IMR-90 (cell line): ENCODE measurements around the gene MLEC. TPM values are rescaled to one million over a fixed set of nuclear protein-coding genes. Genes with fewer than 3 reads are reported as not detected.

Source experiments
- ATAC-seq: fragments of 200-7000 bp; cut with Tn5 transposase; 2 replicates; pipeline ENCODE4 v1.9.1; 2020; ENCODE audit warnings: low read depth, mild to moderate bottlenecking, moderate library complexity
- BruUV-seq: library from RNA; stranded (reverse); fragments of 400-500 nt; replicated peaks from 2 replicates; lab custom pipeline; 2021; lab: Mats Ljungman, UMichigan
- CTCF ChIA-PET: fragments of 300-600 bp; formaldehyde crosslinking; extraction: SDS; loops from one replicate; lab custom pipeline; 2021; ENCODE audit warnings: antibody characterized with exemption; lab: Yijun Ruan, JAX
- POLR2A ChIA-PET: fragments of 300-600 bp; sonication (Branson Sonifier 250); formaldehyde crosslinking; loops from one replicate; lab custom pipeline; 2022; ENCODE audit warnings: antibody characterized with exemption; ENCODE audit not compliant: unreplicated experiment; lab: Charles Lee
- DNase-seq: peaks from one replicate; pipeline ENCODE4 v3.0.0; 2013
- H2AFZ ChIP-seq: replicated peaks from 2 replicates; pipeline ENCODE3; 2013; ENCODE audit warnings: low read length, mild to moderate bottlenecking; ENCODE audit not compliant: poor library complexity
- H2AK5ac ChIP-seq: 2 replicates; pipeline ENCODE4 v1.6.1; 2013; ENCODE audit warnings: low read depth, low read length, inconsistent platforms
- H2AK9ac ChIP-seq: replicated peaks from 2 replicates; pipeline ENCODE3; 2013; ENCODE audit warnings: mild to moderate bottlenecking, low read depth, low read length, moderate library complexity; ENCODE audit not compliant: poor library complexity
- H2BK120ac ChIP-seq: 2 replicates; pipeline ENCODE4 v1.6.1; 2013; ENCODE audit warnings: low read depth, low read length, inconsistent platforms
- H2BK15ac ChIP-seq: 3 replicates; pipeline ENCODE4 v1.6.1; 2013; ENCODE audit warnings: low read depth, low read length, inconsistent platforms
- H2BK20ac ChIP-seq: 2 replicates; pipeline ENCODE4 v1.6.1; 2013; ENCODE audit warnings: low read depth, mild to moderate bottlenecking, inconsistent platforms, low read length, moderate library complexity
- H2BK5ac ChIP-seq: 2 replicates; pipeline ENCODE4 v1.6.1; 2013; ENCODE audit warnings: mild to moderate bottlenecking, low read depth, low read length, inconsistent platforms; ENCODE audit not compliant: poor library complexity, severe bottlenecking
- H3K14ac ChIP-seq: replicated peaks from 2 replicates; pipeline ENCODE4 v1.6.1; 2013; ENCODE audit warnings: low read depth, low read length, inconsistent platforms
- H3K18ac ChIP-seq: 2 replicates; pipeline ENCODE4 v1.6.1; 2013; ENCODE audit warnings: low read depth, low read length, control low read depth
- H3K23ac ChIP-seq: 2 replicates; pipeline ENCODE4 v1.6.1; 2013; ENCODE audit warnings: low read depth, low read length, inconsistent platforms
- H3K27ac ChIP-seq: 2 replicates; pipeline ENCODE4 v1.5.1; 2013; ENCODE audit warnings: mild to moderate bottlenecking, control low read depth, low read length; ENCODE audit not compliant: insufficient read depth
- H3K27me3 ChIP-seq: 2 replicates; pipeline ENCODE4 v1.6.1; 2013; ENCODE audit warnings: low read length; ENCODE audit not compliant: control insufficient read depth, insufficient read depth
- H3K36me3 ChIP-seq: 2 replicates; pipeline ENCODE4 v1.6.1; 2013; ENCODE audit warnings: low read length, mixed read lengths; ENCODE audit not compliant: control insufficient read depth, insufficient read depth
- H3K4ac ChIP-seq: 2 replicates; pipeline ENCODE4 v1.6.1; 2013; ENCODE audit warnings: low read depth, low read length, inconsistent platforms
- H3K4me1 ChIP-seq: 2 replicates; pipeline ENCODE4 v1.6.1; 2013; ENCODE audit warnings: low read length, mixed read lengths; ENCODE audit not compliant: control insufficient read depth, insufficient read depth
- H3K4me2 ChIP-seq: 2 replicates; pipeline ENCODE4 v1.6.1; 2013; ENCODE audit warnings: low read depth, mild to moderate bottlenecking, control low read depth, low read length, moderate library complexity
- H3K4me3 ChIP-seq: 2 replicates; pipeline ENCODE4 v1.5.1; 2013; ENCODE audit warnings: low read depth, mild to moderate bottlenecking, control low read depth, low read length, moderate library complexity; ENCODE audit not compliant: insufficient read depth
- H3K56ac ChIP-seq: 2 replicates; pipeline ENCODE4 v1.6.1; 2013; ENCODE audit warnings: low read length, inconsistent platforms; ENCODE audit not compliant: insufficient read depth; ENCODE audit errors: extremely low read depth
- H3K79me1 ChIP-seq, 2 experiments: 2 replicates each; pipeline ENCODE4 v1.6.1; 2013; ENCODE audit warnings: low read length in 2 of 2, inconsistent platforms in 1 of 2, low read depth in 1 of 2
- H3K9ac ChIP-seq: 2 replicates; pipeline ENCODE4 v1.6.1; 2013; ENCODE audit warnings: low read depth, low read length, control low read depth
- H3K9me1 ChIP-seq: 2 replicates; pipeline ENCODE4 v1.6.1; 2013; ENCODE audit warnings: low read length, inconsistent platforms; ENCODE audit not compliant: insufficient read depth
- H3K9me3 ChIP-seq: 2 replicates; pipeline ENCODE4 v1.6.1; 2013; ENCODE audit warnings: low read length; ENCODE audit not compliant: control insufficient read depth, insufficient read depth
- H4K20me1 ChIP-seq: 2 replicates; pipeline ENCODE4 v1.6.1; 2013; ENCODE audit warnings: low read length, inconsistent platforms; ENCODE audit not compliant: insufficient read depth
- H4K5ac ChIP-seq: 2 replicates; pipeline ENCODE4 v1.6.1; 2013; ENCODE audit warnings: mild to moderate bottlenecking, low read depth, low read length, control low read depth
- H4K8ac ChIP-seq, 2 experiments: 2 replicates each; pipeline ENCODE4 v1.6.1; 2013; ENCODE audit warnings: low read depth in 2 of 2, low read length in 2 of 2, control low read depth in 1 of 2, inconsistent platforms in 1 of 2
- H4K91ac ChIP-seq: 2 replicates; pipeline ENCODE4 v1.6.1; 2013; ENCODE audit warnings: low read depth, low read length, inconsistent platforms; ENCODE audit not compliant: insufficient read depth
- MXI1 ChIP-seq: IDR thresholded peaks from 2 replicates; pipeline ENCODE4 v1.6.1; 2012; ENCODE audit warnings: low read depth, mild to moderate bottlenecking, low read length, moderate library complexity, borderline replicate concordance
- WGBS, 2 experiments: methylation state at CpG; one replicate each; pipeline versions ENCODE4 v1.1.5 to v1.1.7; 2013; ENCODE audit warnings: missing lambda C conversion rate in 2 of 2; ENCODE audit not compliant: insufficient read length in 1 of 2; ENCODE audit errors: extremely low coverage in 2 of 2; 5-methylcytosine and 5-hydroxymethylcytosine counted together
- dilution Hi-C: fragments of 300-500 bp; cut with HindIII; formaldehyde crosslinking; loops from one replicate; pipeline ENCODE4 v1.14.3; 2018; ENCODE audit warnings: low sequenced_read_pairs; ENCODE audit not compliant: unreplicated experiment
- in situ Hi-C: fragments of 300-500 bp; cut with MboI; formaldehyde crosslinking; loops from 3 replicates; pipeline ENCODE4 v1.14.3; 2019; ENCODE audit warnings: low sequenced_read_pairs, inconsistent platforms, mixed read lengths
- intact Hi-C: fragments of 100-400 bp; cut with micrococcal nuclease; formaldehyde crosslinking; loops from 2 replicates; pipeline ENCODE4 v1.10.0; 2022
- polyA plus RNA-seq, 3 experiments: library from polyadenylated mRNA; depleted of rRNA; stranded (reverse); fragments of >200 nt; gene quantifications; 2 replicates each; pipeline ENCODE4 v1.2.3, GENCODE V29; 2012; ENCODE audit warnings: low replicate concordance in 1 of 3
- total RNA-seq: library from RNA; depleted of rRNA; stranded (reverse); fragments of >200 nt; gene quantifications from 2 replicates; pipeline ENCODE4 v1.2.3, GENCODE V29; 2012
- TF ChIP-seq, protein P1 (sequence below): fragments of 150-350 bp; IDR thresholded peaks from 2 replicates; pipeline ENCODE4 v1.6.1; 2016; ENCODE audit warnings: low read depth, mild to moderate bottlenecking, low read length, moderate library complexity, borderline replicate concordance

MLEC gene
- total and polyA plus RNA-seq, 2 of the 4 experiments (the other 2 are of a cell fraction), result 44.1 to 137 TPM

DNA sequence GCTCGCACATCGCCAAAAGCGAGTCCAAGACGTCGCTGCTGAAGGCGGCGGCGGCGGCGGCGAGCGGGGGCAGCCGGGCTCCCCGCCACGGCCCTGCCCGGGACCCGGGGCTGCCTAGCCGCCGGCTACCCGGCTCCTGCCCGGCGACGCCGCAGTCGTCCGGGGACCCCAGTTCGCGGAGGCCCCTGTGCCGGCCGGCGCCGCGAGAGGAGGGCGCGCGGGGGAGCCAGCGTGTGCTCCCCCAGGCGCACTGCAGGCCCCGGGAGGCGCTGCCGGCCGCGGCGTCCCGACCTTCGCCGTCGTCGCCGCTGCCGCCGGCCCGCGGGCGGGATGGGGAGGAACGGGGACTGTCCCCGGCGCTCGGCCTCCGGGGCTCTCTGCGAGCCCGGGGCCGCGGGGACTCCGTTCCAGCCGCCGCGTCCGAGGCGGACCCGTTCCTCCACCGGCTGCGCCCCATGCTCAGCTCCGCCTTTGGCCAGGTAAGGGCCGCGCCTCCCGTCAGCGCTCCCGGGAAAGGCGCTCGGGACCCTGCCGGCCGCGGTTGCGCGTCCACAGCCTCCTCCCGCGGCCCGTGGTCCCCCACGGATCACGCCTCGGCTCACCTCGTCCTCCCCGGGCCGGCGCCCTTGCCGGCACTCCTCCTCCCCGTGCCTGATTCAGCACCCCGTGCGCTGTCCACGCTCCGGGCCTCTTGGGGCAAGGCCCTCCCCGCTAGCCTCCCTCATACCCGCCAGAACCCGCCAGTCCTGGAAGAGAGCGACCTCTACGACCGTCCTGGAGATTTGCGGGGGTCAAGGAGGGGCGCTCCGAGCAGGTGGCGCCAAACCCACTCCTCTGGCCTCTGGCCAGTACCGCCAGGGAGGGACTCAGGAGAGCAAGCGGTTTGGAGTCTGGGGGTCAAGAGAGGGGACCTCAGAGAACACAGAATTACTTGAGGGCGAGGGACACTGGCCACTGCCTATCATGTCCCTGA lies 45.8 kb upstream of the MLEC start:
- ChIA-PET POLR2A (no interaction called here), CTCF (interaction anchor here (0.6 kb wide), 1 partner anchor 14 kb away, joined by 3 read pairs; no protein-coding TSS in a partner anchor)
- Histone ChIP-seq H2AFZ (peak overlapping the region; percentile 73), H3K27ac (no peak overlapping the region), H3K79me1 (no peaks in the 10 kb centered on the region), H3K9ac (no peak overlapping the region), H3K23ac (no peak overlapping the region), H3K4ac (no peak overlapping the region), H3K4me2 (peak overlapping the region; percentile 48; the same call in 1 of the 2 replicates), H3K4me3 (no peak overlapping the region), H3K14ac (no peak overlapping the region), H3K18ac (no peak overlapping the region), H3K56ac (no peak overlapping the region), H4K20me1 (no peaks in the 10 kb centered on the region), H4K91ac (no peak overlapping the region), H2AK9ac (no peak overlapping the region), H3K9me3 (no peaks in the 10 kb centered on the region), H4K5ac (no peak overlapping the region), H3K4me1 (no peaks in the 10 kb centered on the region), H3K36me3 (no peaks in the 10 kb centered on the region), H3K27me3 (peaks cover 68% of the 10 kb centered on the region), H2BK120ac (no peak overlapping the region), H3K9me1 (no peaks in the 10 kb centered on the region), H2BK20ac (no peak overlapping the region), H2BK5ac (no peak overlapping the region), H2AK5ac (no peak overlapping the region), H2BK15ac (no peak overlapping the region), H4K8ac (no peak overlapping the region)
- intact Hi-C loops, result no loop called here
- BruUV-seq, result no TSS peak
- peak; percentile 72; the same call in 1 of the 2 replicates for TF ChIP-seq MXI1
- TF ChIP-seq, protein P1, sequence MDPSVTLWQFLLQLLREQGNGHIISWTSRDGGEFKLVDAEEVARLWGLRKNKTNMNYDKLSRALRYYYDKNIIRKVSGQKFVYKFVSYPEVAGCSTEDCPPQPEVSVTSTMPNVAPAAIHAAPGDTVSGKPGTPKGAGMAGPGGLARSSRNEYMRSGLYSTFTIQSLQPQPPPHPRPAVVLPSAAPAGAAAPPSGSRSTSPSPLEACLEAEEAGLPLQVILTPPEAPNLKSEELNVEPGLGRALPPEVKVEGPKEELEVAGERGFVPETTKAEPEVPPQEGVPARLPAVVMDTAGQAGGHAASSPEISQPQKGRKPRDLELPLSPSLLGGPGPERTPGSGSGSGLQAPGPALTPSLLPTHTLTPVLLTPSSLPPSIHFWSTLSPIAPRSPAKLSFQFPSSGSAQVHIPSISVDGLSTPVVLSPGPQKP, result no peak
- peak; percentile 46 for DNase-seq
- dilution Hi-C loops, result no loop called here
- peak; percentile 95 for ATAC-seq
- 5% methylated on average over 15 of the region's 115 CpGs; no CpG with 5 or more reads in 1 of the 2 experiments for WGBS, 2 experiments
- in situ Hi-C loops, result no loop called here
